ENCODE results near the gene EFR3B. TPM values are rescaled to one million over a fixed set of nuclear protein-coding genes. Genes with fewer than 3 reads are reported as not detected.

EFR3B gene
- total RNA-seq, 2 donors from 2014 or later = 11.0 to 11.8 TPM

- peaks cover 17% of the 10 kb centered on the region for H3K27me3 Mint-ChIP-seq (ENCODE audit: insufficient read depth)
- H3K4me1 Mint-ChIP-seq = peaks cover 7% of the 10 kb centered on the region
- Histone ChIP-seq H3K27me3 (ENCODE audit: control insufficient read depth, insufficient read depth, low read length, poor library complexity, severe bottlenecking) (no peaks in the 10 kb centered on the region), H3K4me1 (ENCODE audit: control insufficient read depth, insufficient read depth, low read length) (peaks cover 9% of the 10 kb centered on the region), H3K9ac (ENCODE audit: extremely low read depth, low read length, poor library complexity, severe bottlenecking) (no peak overlapping the region), H3K4me3 (ENCODE audit: low read length) (no peak overlapping the region), H3K36me3 (ENCODE audit: control insufficient read depth, insufficient read depth, low read length) (peaks cover 2% of the 10 kb centered on the region), H3K9me3 (ENCODE audit: control insufficient read depth, low read length) (no peaks in the 10 kb centered on the region), H3K27ac (ENCODE audit: low read depth, low read length) (no peak overlapping the region)
- no peak for DNase-seq
- no peak overlapping the region for H3K4me3 Mint-ChIP-seq
- no peaks in the 10 kb centered on the region for H3K9me3 Mint-ChIP-seq
- H3K27ac Mint-ChIP-seq = no peak overlapping the region
- peaks cover 1% of the 10 kb centered on the region for H3K36me3 Mint-ChIP-seq (ENCODE audit: low read depth)
- no peak for TF ChIP-seq CTCF (conservative IDR thresholded peaks at IDR 0.05)
- WGBS, 2 experiments (ENCODE audit: insufficient coverage in 1 of 2, insufficient read length in 1 of 2) = 86 to 91% methylated on average over 5 of the region's 5 CpGs
Measured at GRCh38 chr2:25127646-25128045, 85.8 kb downstream of the EFR3B start.

- H3K9ac ChIP-seq (ENCODE audit: extremely low read depth, low read length, poor library complexity, severe bottlenecking) = no peak overlapping the region
- 94 to 100% methylated on average over 4 to 15 of the region's 15 CpGs for WGBS, 2 experiments (ENCODE audit: insufficient coverage in 1 of 2, insufficient read length in 1 of 2)
- Mint-ChIP-seq H3K27ac (no peak overlapping the region), H3K9me3 (no peaks in the 10 kb centered on the region), H3K36me3 (ENCODE audit: low read depth) (peaks cover 3% of the 10 kb centered on the region), H3K27me3 (ENCODE audit: insufficient read depth) (peaks cover 27% of the 10 kb centered on the region), H3K4me1 (peaks cover 10% of the 10 kb centered on the region), H3K4me3 (no peak overlapping the region)
- no peaks in the 10 kb centered on the region for H3K36me3 ChIP-seq (ENCODE audit: control insufficient read depth, insufficient read depth, low read length)
- DNase-seq = no peak
- H3K27ac ChIP-seq (ENCODE audit: low read depth, low read length) = no peak overlapping the region
- H3K9me3 ChIP-seq (ENCODE audit: control insufficient read depth, low read length) = no peaks in the 10 kb centered on the region
- H3K27me3 ChIP-seq (ENCODE audit: control insufficient read depth, insufficient read depth, low read length, poor library complexity, severe bottlenecking) = no peaks in the 10 kb centered on the region
- no peak overlapping the region for H3K4me3 ChIP-seq (ENCODE audit: low read length)
- H3K4me1 ChIP-seq (ENCODE audit: control insufficient read depth, insufficient read depth, low read length) = peaks cover 14% of the 10 kb centered on the region
- peak; percentile 41 for TF ChIP-seq CTCF (conservative IDR thresholded peaks at IDR 0.05)
Measured at GRCh38 chr2:25129901-25130520, 88.1 kb downstream of the EFR3B start.

- peaks cover 6% of the 10 kb centered on the region for H3K36me3 Mint-ChIP-seq (ENCODE audit: low read depth)
- no peak for TF ChIP-seq CTCF (conservative IDR thresholded peaks at IDR 0.05)
- no peak overlapping the region for H3K4me3 ChIP-seq (ENCODE audit: low read length)
- peaks cover 14% of the 10 kb centered on the region for H3K4me1 ChIP-seq (ENCODE audit: control insufficient read depth, insufficient read depth, low read length)
- WGBS, 2 experiments (ENCODE audit: insufficient coverage in 1 of 2, insufficient read length in 1 of 2) = 96 to 97% methylated on average over 10 to 24 of the region's 24 CpGs
- no peak overlapping the region for H3K27ac ChIP-seq (ENCODE audit: low read depth, low read length)
- peak overlapping the region; percentile 47 for H3K4me3 Mint-ChIP-seq
- H3K9ac ChIP-seq (ENCODE audit: extremely low read depth, low read length, poor library complexity, severe bottlenecking) = no peak overlapping the region
- peaks cover 10% of the 10 kb centered on the region for H3K4me1 Mint-ChIP-seq
- no peaks in the 10 kb centered on the region for H3K27me3 ChIP-seq (ENCODE audit: control insufficient read depth, insufficient read depth, low read length, poor library complexity, severe bottlenecking)
- no peaks in the 10 kb centered on the region for H3K9me3 ChIP-seq (ENCODE audit: control insufficient read depth, low read length)
- no peak for DNase-seq
- peaks cover 27% of the 10 kb centered on the region for H3K27me3 Mint-ChIP-seq (ENCODE audit: insufficient read depth)
- H3K9me3 Mint-ChIP-seq = no peaks in the 10 kb centered on the region
- H3K27ac Mint-ChIP-seq = no peak overlapping the region
- peaks cover 5% of the 10 kb centered on the region for H3K36me3 ChIP-seq (ENCODE audit: control insufficient read depth, insufficient read depth, low read length)
Measured at GRCh38 chr2:25131253-25131566, 89.3 kb downstream of the EFR3B start.

Data from endodermal cell (in vitro differentiated cells).